HCT116 (cell line): ENCODE data around the gene JOSD1. TPM values are rescaled to one million over a fixed set of nuclear protein-coding genes. Genes with fewer than 3 reads are reported as not detected.

Experiments used
- ATAC-seq: fragments of 200-7000 bp; cut with Tn5 transposase; 2 replicates; pipeline ENCODE4 v1.9.1; 2020; ENCODE audit warnings: mild to moderate bottlenecking, moderate library complexity
- BruUV-seq: library from RNA; stranded (reverse); fragments of 400-500 nt; replicated peaks from 2 replicates; lab custom pipeline; 2021; lab: Mats Ljungman, UMichigan
- CTCF ChIA-PET: fragments of 300-600 bp; sonication (Branson Sonifier 250); formaldehyde crosslinking; loops from one replicate; lab custom pipeline; 2021; ENCODE audit warnings: antibody characterized with exemption; lab: Charles Lee
- POLR2A ChIA-PET: fragments of 300-600, 350-600 bp; sonication (Branson Sonifier 250); formaldehyde crosslinking; loops from one replicate; lab custom pipeline; 2021; ENCODE audit warnings: antibody characterized with exemption; lab: Charles Lee
- RAD21 ChIA-PET, 2 experiments: fragments of 300-600 bp; sonication (Branson Sonifier 250); formaldehyde crosslinking; loops; one replicate each; lab custom pipeline; 2023; ENCODE audit warnings: low total read pairs in 2 of 2; ENCODE audit not compliant: uncharacterized antibody in 2 of 2, unreplicated experiment in 2 of 2, low non-redundant PET in 1 of 2; lab: Charles Lee
- DNase-seq: peaks from one replicate; pipeline ENCODE4 v3.0.0-alpha.2; 2010; ENCODE audit warnings: low read depth, low spot score
- H2AFZ ChIP-seq: fragments of 200-600 bp; shearing (Covaris generic), sonication (generic); 2 replicates; pipeline ENCODE4 v1.6.1; 2017; ENCODE audit warnings: low read depth, mixed run types, mixed read lengths, antibody characterized with exemption, low read length; ENCODE audit not compliant: poor library complexity, severe bottlenecking
- H3K27ac ChIP-seq: 2 replicates; pipeline ENCODE4 v1.5.1; 2012; ENCODE audit warnings: low read depth, low read length
- H3K27me3 ChIP-seq: fragments of 200-600 bp; sonication (generic); 2 replicates; pipeline ENCODE4 v1.6.1; 2016; ENCODE audit warnings: mixed run types, low read length, mixed read lengths; ENCODE audit not compliant: insufficient read depth
- H3K36me3 ChIP-seq, 2 experiments: fragments of 200-500 bp in 1 of 2; fragments of 200-600 bp in 1 of 2; sonication (Bioruptor generic) in 1 of 2; sonication (generic) in 1 of 2; 2 replicates each; pipeline versions ENCODE4 v1.5.1 to v1.6.1; 2014 to 2016; ENCODE audit warnings: low read length in 2 of 2, inconsistent platforms in 1 of 2, mixed read lengths in 1 of 2, mixed run types in 1 of 2; ENCODE audit not compliant: insufficient read depth in 2 of 2, control insufficient read depth in 1 of 2
- H3K4me1 ChIP-seq, 2 experiments: fragments of 200-600 bp in 1 of 2; sonication (generic) in 1 of 2; 2 replicates each; pipeline versions ENCODE4 v1.5.1 to v1.6.1; 2012 to 2017; ENCODE audit warnings: low read length in 2 of 2, inconsistent platforms in 1 of 2, mild to moderate bottlenecking in 1 of 2, mixed read lengths in 1 of 2, mixed run types in 1 of 2, moderate library complexity in 1 of 2; ENCODE audit not compliant: insufficient read depth in 2 of 2, control insufficient read depth in 1 of 2
- H3K4me2 ChIP-seq: fragments of 200-600 bp; sonication (generic); 2 replicates; pipeline ENCODE4 v1.6.1; 2017; ENCODE audit warnings: mixed run types, low read length, mixed read lengths
- H3K4me3 ChIP-seq, 2 experiments: fragments of 200-600 bp in 1 of 2; sonication (generic) in 1 of 2; replicated peaks in 1 of 2; 2 replicates each; pipeline ENCODE4 v1.5.1; 2011 to 2016; ENCODE audit warnings: low read length in 2 of 2, control low read depth in 1 of 2, low read depth in 1 of 2, mild to moderate bottlenecking in 1 of 2, mixed read lengths in 1 of 2, mixed run types in 1 of 2
- H3K79me2 ChIP-seq: fragments of 200-600 bp; sonication (generic); 2 replicates; pipeline ENCODE4 v1.6.1; 2017; ENCODE audit warnings: mild to moderate bottlenecking, mixed run types, low read length, moderate library complexity, mixed read lengths; ENCODE audit not compliant: insufficient read depth
- H3K9ac ChIP-seq: fragments of 200-600 bp; sonication (generic); 2 replicates; pipeline ENCODE4 v1.6.1; 2016; ENCODE audit warnings: low read length, mixed read lengths
- H3K9me2 ChIP-seq: fragments of 200-600 bp; sonication (generic), shearing (Covaris generic); 2 replicates; pipeline ENCODE4 v1.6.1; 2017; ENCODE audit warnings: mixed run types, mild to moderate bottlenecking, moderate library complexity; ENCODE audit not compliant: insufficient read depth
- H3K9me3 ChIP-seq, 2 experiments: fragments of 200-500 bp in 1 of 2; fragments of 200-600 bp in 1 of 2; sonication (Bioruptor generic) in 1 of 2; sonication (generic) in 1 of 2; 2 replicates each; pipeline ENCODE4 v1.6.1; 2014 to 2017; ENCODE audit warnings: low read length in 2 of 2, mixed read lengths in 2 of 2, inconsistent platforms in 1 of 2, low read depth in 1 of 2, mild to moderate bottlenecking in 1 of 2, mixed run types in 1 of 2, moderate library complexity in 1 of 2; ENCODE audit not compliant: control insufficient read depth in 1 of 2, insufficient read depth in 1 of 2
- H4K20me1 ChIP-seq: fragments of 200-600 bp; sonication (generic), shearing (Covaris generic); 2 replicates; pipeline ENCODE4 v1.6.1; 2017; ENCODE audit warnings: mixed run types, mild to moderate bottlenecking, moderate library complexity; ENCODE audit not compliant: insufficient read depth
- CBX3 ChIP-seq: IDR thresholded peaks from 2 replicates; pipeline ENCODE4 v1.6.1; 2012; ENCODE audit warnings: low read depth
- CEBPB ChIP-seq: IDR thresholded peaks from 2 replicates; pipeline ENCODE4 v1.6.1; 2012; ENCODE audit warnings: low read depth
- EGR1 ChIP-seq: IDR thresholded peaks from 2 replicates; pipeline ENCODE4 v1.6.1; 2012; ENCODE audit warnings: low read depth
- ELF1 ChIP-seq: IDR thresholded peaks from 2 replicates; pipeline ENCODE4 v1.6.1; 2012; ENCODE audit warnings: low read depth, borderline replicate concordance
- EZH2 ChIP-seq: fragments of 200-600 bp; sonication (generic); IDR thresholded peaks from 2 replicates; pipeline ENCODE4 v1.6.1; 2017; ENCODE audit warnings: antibody characterized with exemption, mixed run types
- EZH2phosphoT487 ChIP-seq: fragments of 200-600 bp; IDR thresholded peaks from 2 replicates; pipeline ENCODE4 v1.6.1; 2018; ENCODE audit warnings: antibody characterized with exemption, borderline replicate concordance
- FOSL1 ChIP-seq: IDR thresholded peaks from 2 replicates; pipeline ENCODE4 v1.6.1; 2012; ENCODE audit warnings: low read depth
- POLR2A ChIP-seq: IDR thresholded peaks from 2 replicates; pipeline ENCODE4 v1.7.0; 2011; ENCODE audit warnings: borderline replicate concordance; ENCODE audit not compliant: insufficient read depth, insufficient read length; ENCODE audit errors: extremely low read depth
- POLR2AphosphoS5 ChIP-seq: IDR thresholded peaks from 2 replicates; pipeline ENCODE4 v1.6.1; 2011; ENCODE audit warnings: mild to moderate bottlenecking, low read depth, low read length, moderate library complexity
- RAD21 ChIP-seq: IDR thresholded peaks from 2 replicates; pipeline ENCODE4 v1.6.1; 2012; ENCODE audit warnings: low read depth, mild to moderate bottlenecking
- SIN3A ChIP-seq: IDR thresholded peaks from 2 replicates; pipeline ENCODE4 v1.6.1; 2012; ENCODE audit warnings: low read depth
- SP1 ChIP-seq: IDR thresholded peaks from 2 replicates; pipeline ENCODE4 v1.6.1; 2012; ENCODE audit warnings: low read depth
- SRF ChIP-seq: IDR thresholded peaks from 2 replicates; pipeline ENCODE4 v1.6.1; 2012; ENCODE audit warnings: low read depth
- TCF7L2 ChIP-seq: IDR thresholded peaks from 2 replicates; pipeline ENCODE4 v1.7.0; 2011; ENCODE audit warnings: borderline replicate concordance, inconsistent platforms; ENCODE audit not compliant: insufficient read depth, insufficient read length; ENCODE audit errors: extremely low read depth
- YY1 ChIP-seq: IDR thresholded peaks from 2 replicates; pipeline ENCODE4 v1.6.1; 2011; ENCODE audit warnings: low read length, low read depth, moderate library complexity, mild to moderate bottlenecking; ENCODE audit not compliant: insufficient replicate concordance; ENCODE audit errors: extremely low read depth
- ZFX ChIP-seq: fragments of 450-650 bp; IDR thresholded peaks from 2 replicates; pipeline ENCODE4 v1.6.1; 2017
- ZNF274 ChIP-seq: fragments of 200-500 bp; sonication (Bioruptor generic); IDR thresholded peaks from 2 replicates; pipeline ENCODE4 v1.6.1; 2014; ENCODE audit warnings: mild to moderate bottlenecking, low read depth, low read length, inconsistent platforms
- intact Hi-C: fragments of 100-400 bp; cut with micrococcal nuclease; formaldehyde crosslinking; loops from 2 replicates; pipeline ENCODE4 v1.10.0; 2022
- total RNA-seq: library from RNA; stranded (reverse); gene quantifications from one replicate; pipeline ENCODE4 v1.2.1, GENCODE V29; 2021; ENCODE audit not compliant: unreplicated experiment
- TF ChIP-seq, protein P1 (sequence below): IDR thresholded peaks from 2 replicates; pipeline ENCODE4 v1.6.1; 2012
- TF ChIP-seq, protein P2 (sequence below): IDR thresholded peaks from 2 replicates; pipeline ENCODE4 v1.6.1; 2011; ENCODE audit warnings: mild to moderate bottlenecking, low read length, moderate library complexity; ENCODE audit not compliant: insufficient replicate concordance; ENCODE audit errors: extremely low read depth
- TF ChIP-seq, protein P3 (sequence below), 3 experiments: fragments of 200-600 bp in 1 of 3; sonication (generic) in 1 of 3; IDR thresholded peaks in 2 of 3; conservative IDR thresholded peaks in 1 of 3; 2 replicates each; pipeline ENCODE4 v1.5.1; 2012 to 2017; ENCODE audit warnings: low read depth in 2 of 3, low read length in 2 of 3, antibody characterized with exemption in 1 of 3, borderline replicate concordance in 1 of 3, control low read depth in 1 of 3, mild to moderate bottlenecking in 1 of 3, mixed read lengths in 1 of 3, mixed run types in 1 of 3, moderate library complexity in 1 of 3; ENCODE audit not compliant: insufficient read depth in 1 of 3

Gene JOSD1
- total RNA-seq, 1 experiment from 2014 or later, result 67.3 TPM

DNA sequence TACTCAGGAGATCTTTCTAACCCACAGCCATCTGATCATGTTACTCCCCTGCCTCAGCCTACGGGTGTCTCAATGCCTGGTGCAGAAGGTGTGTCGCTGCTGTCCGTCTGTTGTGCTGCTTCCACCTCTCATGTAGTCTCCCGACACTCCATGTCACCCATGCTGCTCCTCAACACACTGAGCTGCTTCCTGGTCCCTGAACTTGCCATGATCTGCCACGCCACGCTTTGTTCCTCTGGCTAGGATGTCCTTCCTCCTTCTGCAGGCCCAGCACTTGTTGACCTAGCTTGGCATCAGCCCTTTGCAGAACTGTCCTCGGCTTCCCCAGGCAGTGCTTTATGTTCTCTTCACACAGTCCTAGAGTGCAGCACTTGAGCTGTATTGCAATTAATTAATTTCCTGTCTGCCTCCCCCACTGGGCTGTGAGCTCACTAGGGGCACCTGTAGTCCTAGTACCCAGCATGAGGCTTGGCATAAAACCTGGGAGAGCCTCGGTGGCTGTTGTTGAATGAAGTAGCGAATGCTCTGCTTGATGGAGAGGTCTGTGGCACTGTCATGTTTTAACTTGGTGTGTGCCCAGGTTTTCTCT lies 14.5 kb upstream of the JOSD1 start:
- ATAC-seq (no peak), DNase-seq (no peak)
- Histone ChIP-seq H2AFZ (no peak overlapping the region), H3K27me3 (no peaks in the 10 kb centered on the region), H3K4me2 (no peak overlapping the region), H3K27ac (no peak overlapping the region), H3K4me1 (peaks cover 12 to 21% of the 10 kb centered on the region in 2 experiments), H3K9ac (no peak overlapping the region), H3K36me3 (peaks cover 6 to 9% of the 10 kb centered on the region in 2 experiments; a peak in 3 of 4 replicates), H3K4me3 (no peak overlapping the region), H4K20me1 (no peaks in the 10 kb centered on the region), H3K9me2 (no peaks in the 10 kb centered on the region), H3K9me3 (no peaks in the 10 kb centered on the region), H3K79me2 (peaks cover 66% of the 10 kb centered on the region)
- POLR2A ChIA-PET, result interaction anchor here (0.7 kb wide), 1 partner anchor 10 kb away, joined by 5 read pairs; the partner anchor contains the start of gene GTPBP1
- TF ChIP-seq FOSL1 (no peak), EZH2 (no peak), ZNF274 (no peak), RAD21 (no peak), YY1 (no peak), ELF1 (no peak), SIN3A (no peak), POLR2A (no peak), EZH2phosphoT487 (no peak), CBX3 (no peak), POLR2AphosphoS5 (no peak), ZFX (no peak), TCF7L2 (no peak), CEBPB (no peak), EGR1 (no peak), SRF (no peak), SP1 (no peak)
- TF ChIP-seq, protein P1, sequence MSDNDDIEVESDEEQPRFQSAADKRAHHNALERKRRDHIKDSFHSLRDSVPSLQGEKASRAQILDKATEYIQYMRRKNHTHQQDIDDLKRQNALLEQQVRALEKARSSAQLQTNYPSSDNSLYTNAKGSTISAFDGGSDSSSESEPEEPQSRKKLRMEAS, result no peak
- TF ChIP-seq, protein P2, sequence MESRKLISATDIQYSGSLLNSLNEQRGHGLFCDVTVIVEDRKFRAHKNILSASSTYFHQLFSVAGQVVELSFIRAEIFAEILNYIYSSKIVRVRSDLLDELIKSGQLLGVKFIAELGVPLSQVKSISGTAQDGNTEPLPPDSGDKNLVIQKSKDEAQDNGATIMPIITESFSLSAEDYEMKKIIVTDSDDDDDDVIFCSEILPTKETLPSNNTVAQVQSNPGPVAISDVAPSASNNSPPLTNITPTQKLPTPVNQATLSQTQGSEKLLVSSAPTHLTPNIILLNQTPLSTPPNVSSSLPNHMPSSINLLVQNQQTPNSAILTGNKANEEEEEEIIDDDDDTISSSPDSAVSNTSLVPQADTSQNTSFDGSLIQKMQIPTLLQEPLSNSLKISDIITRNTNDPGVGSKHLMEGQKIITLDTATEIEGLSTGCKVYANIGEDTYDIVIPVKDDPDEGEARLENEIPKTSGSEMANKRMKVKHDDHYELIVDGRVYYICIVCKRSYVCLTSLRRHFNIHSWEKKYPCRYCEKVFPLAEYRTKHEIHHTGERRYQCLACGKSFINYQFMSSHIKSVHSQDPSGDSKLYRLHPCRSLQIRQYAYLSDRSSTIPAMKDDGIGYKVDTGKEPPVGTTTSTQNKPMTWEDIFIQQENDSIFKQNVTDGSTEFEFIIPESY, result no peak
- TF ChIP-seq, protein P3, sequence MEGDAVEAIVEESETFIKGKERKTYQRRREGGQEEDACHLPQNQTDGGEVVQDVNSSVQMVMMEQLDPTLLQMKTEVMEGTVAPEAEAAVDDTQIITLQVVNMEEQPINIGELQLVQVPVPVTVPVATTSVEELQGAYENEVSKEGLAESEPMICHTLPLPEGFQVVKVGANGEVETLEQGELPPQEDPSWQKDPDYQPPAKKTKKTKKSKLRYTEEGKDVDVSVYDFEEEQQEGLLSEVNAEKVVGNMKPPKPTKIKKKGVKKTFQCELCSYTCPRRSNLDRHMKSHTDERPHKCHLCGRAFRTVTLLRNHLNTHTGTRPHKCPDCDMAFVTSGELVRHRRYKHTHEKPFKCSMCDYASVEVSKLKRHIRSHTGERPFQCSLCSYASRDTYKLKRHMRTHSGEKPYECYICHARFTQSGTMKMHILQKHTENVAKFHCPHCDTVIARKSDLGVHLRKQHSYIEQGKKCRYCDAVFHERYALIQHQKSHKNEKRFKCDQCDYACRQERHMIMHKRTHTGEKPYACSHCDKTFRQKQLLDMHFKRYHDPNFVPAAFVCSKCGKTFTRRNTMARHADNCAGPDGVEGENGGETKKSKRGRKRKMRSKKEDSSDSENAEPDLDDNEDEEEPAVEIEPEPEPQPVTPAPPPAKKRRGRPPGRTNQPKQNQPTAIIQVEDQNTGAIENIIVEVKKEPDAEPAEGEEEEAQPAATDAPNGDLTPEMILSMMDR (IDR thresholded peaks at IDR 0.05 in 2 of 3, conservative IDR thresholded peaks at IDR 0.05 in 1 of 3; ENCODE audit: borderline replicate concordance in 1 of 3, insufficient read depth in 1 of 3, low read depth in 2 of 3, low read length in 2 of 3), result no peak
- BruUV-seq, result no TSS peak
- intact Hi-C loops, result no loop called here
- CTCF ChIA-PET, result interaction anchor here (1.5 kb wide), 1 partner anchor 10 kb away, joined by 6 read pairs; no protein-coding TSS in a partner anchor
- RAD21 ChIA-PET, result no interaction called here
